H1 (cell line): ENCODE data around the gene SNRK. TPM values are rescaled to one million over a fixed set of nuclear protein-coding genes. Genes with fewer than 3 reads are reported as not detected.

Source experiments
- CTCF ChIA-PET: fragments of 300-600 bp; sonication (Branson Sonifier 250); formaldehyde crosslinking; loops from one replicate; lab custom pipeline; 2021; ENCODE audit not compliant: partially characterized antibody; lab: Charles Lee
- POLR2A ChIA-PET: fragments of 300-600 bp; sonication (Branson Sonifier 250); formaldehyde crosslinking; loops from one replicate; lab custom pipeline; 2021; ENCODE audit warnings: inconsistent platforms; ENCODE audit not compliant: partially characterized antibody; lab: Charles Lee
- DNase-seq, 2 experiments: peaks; one replicate each; pipeline versions ENCODE4 v3.0.0 to v3.0.0-alpha.2; 2010 to 2022; ENCODE audit warnings: low spot score in 2 of 2, low read depth in 1 of 2, mixed read lengths in 1 of 2
- FAIRE-seq: peaks from 2 replicates; lab custom pipeline; 2011; peaks lifted over from hg19 to GRCh38; lab: Jason Lieb, UNC
- H2AFZ ChIP-seq: 2 replicates; pipeline ENCODE4 v1.8.1; 2012; ENCODE audit warnings: low read length, inconsistent platforms
- H2AK5ac ChIP-seq: 2 replicates; pipeline ENCODE4 v1.6.1; 2013; ENCODE audit warnings: low read depth, low read length
- H2BK120ac ChIP-seq: replicated peaks from 2 replicates; pipeline ENCODE3; 2013; ENCODE audit warnings: low read depth, low read length, inconsistent platforms
- H2BK12ac ChIP-seq: 2 replicates; pipeline ENCODE4 v1.6.1; 2013; ENCODE audit warnings: low read depth, low read length
- H2BK15ac ChIP-seq: 2 replicates; pipeline ENCODE4 v1.6.1; 2013; ENCODE audit warnings: low read length
- H2BK20ac ChIP-seq: 2 replicates; pipeline ENCODE4 v1.6.1; 2013; ENCODE audit warnings: low read length
- H2BK5ac ChIP-seq: 2 replicates; pipeline ENCODE4 v1.6.1; 2013; ENCODE audit warnings: low read depth, low read length
- H3K14ac ChIP-seq: 2 replicates; pipeline ENCODE4 v1.6.1; 2013; ENCODE audit warnings: inconsistent platforms; ENCODE audit not compliant: insufficient read length
- H3K18ac ChIP-seq: 2 replicates; pipeline ENCODE4 v1.6.1; 2013; ENCODE audit warnings: low read length; ENCODE audit errors: extremely low read depth
- H3K23ac ChIP-seq: 2 replicates; pipeline ENCODE4 v1.6.1; 2013; ENCODE audit warnings: inconsistent platforms; ENCODE audit not compliant: insufficient read length
- H3K23me2 ChIP-seq: 2 replicates; pipeline ENCODE4 v1.6.1; 2013; ENCODE audit warnings: low read depth, low read length
- H3K27ac ChIP-seq: 2 replicates; pipeline ENCODE4 v1.6.1; 2011; ENCODE audit warnings: low read depth, low read length, inconsistent platforms
- H3K27me3 ChIP-seq, 4 experiments: replicated peaks in 1 of 4; 1 replicate in 1 of 4; 2 replicates in 3 of 4; pipeline versions ENCODE4 v1.6.1 to v1.8.1; 2011 to 2013; ENCODE audit warnings: low read length in 3 of 4, mild to moderate bottlenecking in 3 of 4, inconsistent platforms in 2 of 4, mixed read lengths in 2 of 4, moderate library complexity in 1 of 4; ENCODE audit not compliant: control insufficient read depth in 3 of 4, insufficient read depth in 3 of 4; ENCODE audit errors: extremely low read depth in 1 of 4
- H3K36me3 ChIP-seq, 4 experiments: 2 replicates each; pipeline versions ENCODE4 v1.6.1 to v1.8.1; 2011 to 2013; ENCODE audit warnings: mild to moderate bottlenecking in 4 of 4, low read length in 3 of 4, moderate library complexity in 2 of 4, control low read depth in 1 of 4, inconsistent platforms in 1 of 4; ENCODE audit not compliant: insufficient read depth in 4 of 4, control insufficient read depth in 2 of 4
- H3K4ac ChIP-seq: replicated peaks from 2 replicates; pipeline ENCODE3; 2013; ENCODE audit warnings: low read length, low read depth, mixed read lengths, inconsistent platforms; ENCODE audit not compliant: insufficient read length
- H3K4me1 ChIP-seq, 4 experiments: replicated peaks in 1 of 4; 1 replicate in 1 of 4; 2 replicates in 3 of 4; pipeline versions ENCODE4 v1.6.1 to v1.8.1; 2011 to 2013; ENCODE audit warnings: low read length in 3 of 4, inconsistent platforms in 2 of 4, mixed read lengths in 1 of 4; ENCODE audit not compliant: insufficient read depth in 4 of 4, control insufficient read depth in 3 of 4
- H3K4me2 ChIP-seq, 2 experiments: 2 replicates each; pipeline versions ENCODE4 v1.6.1 to v1.8.1; 2011 to 2013; ENCODE audit warnings: low read depth in 2 of 2, low read length in 2 of 2, control low read depth in 1 of 2, inconsistent platforms in 1 of 2, mild to moderate bottlenecking in 1 of 2; ENCODE audit not compliant: insufficient read depth in 1 of 2
- H3K4me3 ChIP-seq, 4 experiments: fragments of 200-600, 300-600 bp in 1 of 4; sonication (generic), shearing (Covaris generic), sonication (Bioruptor Twin) in 1 of 4; 2 replicates each; pipeline versions ENCODE4 v1.5.1 to v1.8.1; 2011 to 2016; ENCODE audit warnings: low read length in 4 of 4, low read depth in 3 of 4, control low read depth in 2 of 4, inconsistent platforms in 2 of 4, mild to moderate bottlenecking in 2 of 4, mixed read lengths in 1 of 4, moderate library complexity in 1 of 4; ENCODE audit not compliant: insufficient read depth in 2 of 4; ENCODE audit errors: extremely low read depth in 1 of 4
- H3K56ac ChIP-seq: replicated peaks from 2 replicates; pipeline ENCODE3; 2013; ENCODE audit warnings: low read depth, mild to moderate bottlenecking, mixed read lengths, low read length, inconsistent platforms; ENCODE audit not compliant: insufficient read length
- H3K79me1 ChIP-seq: 2 replicates; pipeline ENCODE4 v1.6.1; 2013; ENCODE audit warnings: low read depth, low read length, control low read depth
- H3K79me2 ChIP-seq, 2 experiments: 2 replicates each; pipeline versions ENCODE4 v1.6.1 to v1.8.1; 2012 to 2013; ENCODE audit warnings: low read length in 2 of 2, mild to moderate bottlenecking in 2 of 2, inconsistent platforms in 1 of 2; ENCODE audit not compliant: insufficient read depth in 2 of 2, control insufficient read depth in 1 of 2
- H3K9ac ChIP-seq, 4 experiments: replicated peaks in 1 of 4; 1 replicate in 1 of 4; 2 replicates in 3 of 4; pipeline versions ENCODE4 v1.6.1 to v1.8.1; 2011 to 2013; ENCODE audit warnings: low read depth in 3 of 4, low read length in 3 of 4, control low read depth in 2 of 4, mild to moderate bottlenecking in 2 of 4, moderate library complexity in 2 of 4, inconsistent platforms in 1 of 4; ENCODE audit errors: extremely low read depth in 1 of 4
- H3K9me3 ChIP-seq, 2 experiments: 2 replicates each; pipeline versions ENCODE4 v1.6.1 to v1.8.1; 2012 to 2013; ENCODE audit warnings: mild to moderate bottlenecking in 2 of 2, moderate library complexity in 2 of 2, control low read depth in 1 of 2, inconsistent platforms in 1 of 2, low read depth in 1 of 2, low read length in 1 of 2, mixed read lengths in 1 of 2; ENCODE audit not compliant: insufficient read depth in 2 of 2
- H4K20me1 ChIP-seq, 2 experiments: replicated peaks in 1 of 2; 2 replicates each; pipeline versions ENCODE3 to v1.8.1; 2011 to 2013; ENCODE audit warnings: inconsistent platforms in 2 of 2, low read length in 2 of 2, mild to moderate bottlenecking in 1 of 2; ENCODE audit not compliant: insufficient read depth in 2 of 2, control insufficient read depth in 1 of 2
- H4K5ac ChIP-seq: 2 replicates; pipeline ENCODE4 v1.6.1; 2013; ENCODE audit warnings: low read length, low read depth, mixed read lengths, inconsistent platforms; ENCODE audit not compliant: insufficient read length
- H4K8ac ChIP-seq: 2 replicates; pipeline ENCODE4 v1.8.0; 2013; ENCODE audit warnings: mild to moderate bottlenecking, moderate library complexity, low read length, inconsistent platforms; ENCODE audit not compliant: insufficient read depth; ENCODE audit errors: extremely low read depth
- H4K91ac ChIP-seq: replicated peaks from 2 replicates; pipeline ENCODE3; 2013; ENCODE audit warnings: low read length, mixed read lengths, inconsistent platforms; ENCODE audit not compliant: insufficient read length
- BRCA1 ChIP-seq: IDR thresholded peaks from 2 replicates; pipeline ENCODE4 v1.6.1; 2012; ENCODE audit warnings: low read depth, low read length, improper control_type of control experiment
- CBX8 ChIP-seq: fragments of 300-800, 300-1000 bp; sonication (generic); IDR thresholded peaks from 2 replicates; pipeline ENCODE4 v1.7.1; 2016; ENCODE audit warnings: low read depth, low read length, borderline replicate concordance
- CHD2 ChIP-seq: IDR thresholded peaks from 2 replicates; pipeline ENCODE4 v1.6.1; 2012; ENCODE audit warnings: low read length, improper control_type of control experiment
- EGR1 ChIP-seq: IDR thresholded peaks from 2 replicates; pipeline ENCODE4 v1.6.1; 2011; ENCODE audit warnings: low read depth, low read length, borderline replicate concordance
- EZH2 ChIP-seq: fragments of 200-600 bp; sonication (generic); IDR thresholded peaks from 2 replicates; pipeline ENCODE4 v1.7.1; 2012; ENCODE audit warnings: low read depth, mild to moderate bottlenecking, moderate library complexity, low read length, inconsistent platforms; ENCODE audit not compliant: severe bottlenecking
- FOSL1 ChIP-seq: IDR thresholded peaks from 2 replicates; pipeline ENCODE4 v1.6.1; 2011; ENCODE audit warnings: mild to moderate bottlenecking, low read depth, low read length, moderate library complexity; ENCODE audit not compliant: insufficient read depth
- HDAC2 ChIP-seq, 2 experiments: fragments of 300-600 bp in 1 of 2; sonication (generic) in 1 of 2; IDR thresholded peaks; 2 replicates each; pipeline ENCODE4 v1.6.1; 2011 to 2012; ENCODE audit warnings: low read depth in 2 of 2, low read length in 2 of 2, mild to moderate bottlenecking in 2 of 2, moderate library complexity in 2 of 2, borderline replicate concordance in 1 of 2, inconsistent platforms in 1 of 2
- HDAC6 ChIP-seq: IDR thresholded peaks from one replicate; pipeline ENCODE4 v1.7.1; 2012; ENCODE audit warnings: low read depth, mild to moderate bottlenecking, inconsistent platforms, low read length, moderate library complexity
- JUN ChIP-seq: IDR thresholded peaks from 2 replicates; pipeline ENCODE4 v1.6.1; 2011; ENCODE audit warnings: low read depth, mild to moderate bottlenecking, improper control_type of control experiment, low read length
- JUND ChIP-seq: IDR thresholded peaks from 2 replicates; pipeline ENCODE4 v1.6.1; 2011; ENCODE audit warnings: mild to moderate bottlenecking, improper control_type of control experiment, low read length
- RNF2 ChIP-seq: fragments of 200-900, 300-1000 bp; sonication (generic); IDR thresholded peaks from 2 replicates; pipeline ENCODE4 v1.7.1; 2016; ENCODE audit warnings: borderline replicate concordance, low read depth, mild to moderate bottlenecking, antibody characterized with exemption, low read length; ENCODE audit not compliant: poor library complexity, severe bottlenecking; ENCODE audit errors: missing control alignments
- SP1 ChIP-seq: IDR thresholded peaks from 2 replicates; pipeline ENCODE4 v1.6.1; 2011; ENCODE audit warnings: low read depth, low read length
- ZNF274 ChIP-seq: IDR thresholded peaks from 2 replicates; pipeline ENCODE4 v1.7.0; 2012; ENCODE audit warnings: low read length, borderline replicate concordance; ENCODE audit errors: extremely low read depth
- WGBS, 2 experiments: shearing (Covaris generic) in 1 of 2; methylation state at CpG; one replicate each; pipeline versions ENCODE4 v1.1.6 to v1.1.7; 2013 to 2015; ENCODE audit warnings: low lambda C conversion rate in 2 of 2, mixed read lengths in 2 of 2, inconsistent platforms in 1 of 2, low coverage in 1 of 2, missing lambda C conversion rate in 1 of 2; ENCODE audit not compliant: insufficient replicate concordance in 2 of 2, insufficient coverage in 1 of 2, insufficient read length in 1 of 2; ENCODE audit errors: extremely low coverage in 1 of 2, missing lambda C conversion rate in 1 of 2; 5-methylcytosine and 5-hydroxymethylcytosine counted together
- polyA plus RNA-seq, 7 experiments: library from polyadenylated mRNA; depleted of rRNA in 3 of 7; stranded (reverse) in 5 of 7; unstranded in 2 of 7; fragments of >200 nt in 5 of 7; fragments of 200-250 nt in 2 of 7; gene quantifications; 1 replicate in 5 of 7; 2 replicates in 1 of 7; 4 replicates in 1 of 7; pipeline versions ENCODE4 v1.2.1 to v1.2.3, GENCODE V29; 2011 to 2013; ENCODE audit warnings: missing spikeins in 2 of 7, mixed read lengths in 2 of 7
- total RNA-seq: library from RNA; stranded (reverse); fragmentation: NEBNext Ultra II Directional; extraction: Animal tissue kit (Norgen Biotek cat#: 25700); gene quantifications from 2 replicates; pipeline ENCODE4 v1.2.1, GENCODE V29; 2021
- TF ChIP-seq, protein P1 (sequence below): IDR thresholded peaks from 2 replicates; pipeline ENCODE4 v1.6.1; 2012; ENCODE audit warnings: inconsistent platforms

SNRK gene
- total and polyA plus RNA-seq, 2 of the 8 experiments (the other 6 are each of a cell fraction or from before 2014, with no cell fraction given) = 4.4 to 11.7 TPM

DNA sequence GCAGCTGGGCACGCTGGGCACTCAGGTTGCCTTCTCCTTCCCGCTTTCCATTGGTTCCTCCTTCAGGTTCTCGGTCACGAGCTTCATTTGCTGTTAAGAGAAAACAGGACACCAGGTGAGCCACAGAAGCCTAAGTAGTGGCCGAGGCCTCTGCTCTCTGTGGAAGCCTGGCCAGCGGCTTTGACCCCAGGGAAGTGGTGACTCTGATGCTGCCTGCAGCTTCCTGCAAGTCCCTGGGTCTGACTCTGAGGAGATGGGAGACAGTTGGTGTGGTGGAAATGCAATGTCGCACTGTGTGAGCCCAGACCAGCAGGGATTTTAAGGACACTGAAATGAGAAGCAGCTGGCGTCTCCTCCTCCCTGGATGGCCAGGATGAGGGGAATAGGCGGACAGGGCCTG lies 80.5 kb downstream of the SNRK start:
- WGBS, 2 experiments = 94% methylated on average over 7 of the region's 9 CpGs; no CpG with 5 or more reads in 1 of the 2 experiments
- no peak overlapping the region for H3K4me2 ChIP-seq
- no peak overlapping the region for H3K23ac ChIP-seq
- H4K20me1 ChIP-seq = peaks cover 0 to 3% of the 10 kb centered on the region in 2 experiments
- no peak overlapping the region for H3K18ac ChIP-seq
- no peaks in the 10 kb centered on the region for H3K9me3 ChIP-seq
- H2BK12ac ChIP-seq = no peak overlapping the region
- no peak overlapping the region for H2AK5ac ChIP-seq
- H3K27me3 ChIP-seq = peaks cover 0 to 4% (median 1%) of the 10 kb centered on the region in 4 experiments; a peak in 2 of 7 replicates
- no peak overlapping the region for H2BK15ac ChIP-seq
- H3K14ac ChIP-seq = no peak overlapping the region
- no peak overlapping the region for H4K91ac ChIP-seq
- H3K79me1 ChIP-seq = peaks cover 3% of the 10 kb centered on the region; the same call in 1 of the 2 replicates
- no peak overlapping the region for H3K4ac ChIP-seq
- no peaks in the 10 kb centered on the region for H3K23me2 ChIP-seq
- CTCF ChIA-PET = no interaction called here
- peaks cover 0 to 5% (median 0%) of the 10 kb centered on the region in 4 experiments; a peak in 2 of 8 replicates for H3K36me3 ChIP-seq
- H3K9ac ChIP-seq = no peak overlapping the region
- H3K27ac ChIP-seq = no peak overlapping the region
- H4K5ac ChIP-seq = no peak overlapping the region
- POLR2A ChIA-PET = no interaction called here
- FAIRE-seq = no peak
- H3K56ac ChIP-seq = no peak overlapping the region
- H2BK20ac ChIP-seq = no peak overlapping the region
- H3K4me3 ChIP-seq = no peak overlapping the region
- no peak overlapping the region for H2AFZ ChIP-seq
- no peak overlapping the region for H4K8ac ChIP-seq
- no peak overlapping the region for H2BK120ac ChIP-seq
- no peaks in the 10 kb centered on the region for H3K79me2 ChIP-seq
- H3K4me1 ChIP-seq = peaks cover 0 to 4% (median 3%) of the 10 kb centered on the region in 4 experiments; a peak in 4 of 7 replicates
- no peak for DNase-seq
- H2BK5ac ChIP-seq = no peak overlapping the region
- TF ChIP-seq HDAC2 (IDR thresholded peaks at IDR 0.05; ENCODE audit: borderline replicate concordance in 1 of 2, low read depth in 2 of 2, low read length in 2 of 2) (no peak), JUN (no peak), BRCA1 (no peak), EGR1 (no peak), FOSL1 (no peak), CBX8 (no peak), ZNF274 (no peak), SP1 (no peak), JUND (no peak), RNF2 (no peak), EZH2 (no peak), HDAC6 (no peak), CHD2 (no peak)
- TF ChIP-seq, protein P1, sequence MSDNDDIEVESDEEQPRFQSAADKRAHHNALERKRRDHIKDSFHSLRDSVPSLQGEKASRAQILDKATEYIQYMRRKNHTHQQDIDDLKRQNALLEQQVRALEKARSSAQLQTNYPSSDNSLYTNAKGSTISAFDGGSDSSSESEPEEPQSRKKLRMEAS = no peak
